ENCODE results near the gene TVP23A. TPM values are rescaled to one million over a fixed set of nuclear protein-coding genes. Genes with fewer than 3 reads are reported as not detected.
"Not testable (repeated sequence)": the region's sequence is repeated elsewhere in the genome, so short reads cannot be mapped to it uniquely, and the experiment has no call there.

The TVP23A gene
- total RNA-seq, 1 experiment from 2014 or later, result not detected

DNA sequence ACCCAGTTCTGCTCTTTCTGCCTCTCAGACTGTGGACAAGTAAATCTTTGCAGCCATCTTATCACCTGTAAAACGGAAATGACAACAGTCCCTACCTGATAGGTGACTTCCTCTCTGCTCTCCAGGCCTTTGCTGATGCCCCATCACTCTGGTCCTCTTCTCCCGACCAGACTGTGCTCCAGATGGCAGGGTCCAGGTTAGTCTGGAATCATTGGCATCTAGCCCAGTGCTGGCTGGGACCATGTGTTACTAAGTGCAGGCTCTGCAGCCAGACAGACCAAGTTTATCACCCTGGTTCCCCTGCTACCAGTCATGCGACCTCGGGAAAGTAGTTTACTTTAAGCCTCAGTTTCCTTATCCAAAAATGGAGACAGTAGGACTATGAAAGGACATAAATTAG is 76.8 kb downstream of the TVP23A start:
- no TSS peak for BruUV-seq (replicated peaks)
- POLR2A ChIA-PET, result no interaction called here
- no peak for DNase-seq (ENCODE audit: unreplicated experiment)
- no peak overlapping the region for H3K27ac Mint-ChIP-seq (ENCODE audit: low read depth, unreplicated experiment)
- peaks cover 7% of the 10 kb centered on the region for H3K36me3 Mint-ChIP-seq (ENCODE audit: insufficient read depth, unreplicated experiment)
- CTCF ChIA-PET, result interaction anchor here (3.3 to 6.1 kb wide), 2 partner anchors 176 to 177 kb away, joined by 31 to 37 read pairs; no protein-coding TSS in a partner anchor
- H3K4me3 Mint-ChIP-seq (ENCODE audit: unreplicated experiment), result no peak overlapping the region
- intact Hi-C loops (cut with micrococcal nuclease), result loop anchor here (5.0 kb wide), 1 partner anchor 135 kb away; the partner anchor contains the start of gene CIITA
- H3K4me1 Mint-ChIP-seq (ENCODE audit: insufficient read depth, unreplicated experiment), result peaks cover 16% of the 10 kb centered on the region
- H3K27me3 Mint-ChIP-seq (ENCODE audit: insufficient read depth, unreplicated experiment), result no peaks in the 10 kb centered on the region
- TF ChIP-seq, protein P1, sequence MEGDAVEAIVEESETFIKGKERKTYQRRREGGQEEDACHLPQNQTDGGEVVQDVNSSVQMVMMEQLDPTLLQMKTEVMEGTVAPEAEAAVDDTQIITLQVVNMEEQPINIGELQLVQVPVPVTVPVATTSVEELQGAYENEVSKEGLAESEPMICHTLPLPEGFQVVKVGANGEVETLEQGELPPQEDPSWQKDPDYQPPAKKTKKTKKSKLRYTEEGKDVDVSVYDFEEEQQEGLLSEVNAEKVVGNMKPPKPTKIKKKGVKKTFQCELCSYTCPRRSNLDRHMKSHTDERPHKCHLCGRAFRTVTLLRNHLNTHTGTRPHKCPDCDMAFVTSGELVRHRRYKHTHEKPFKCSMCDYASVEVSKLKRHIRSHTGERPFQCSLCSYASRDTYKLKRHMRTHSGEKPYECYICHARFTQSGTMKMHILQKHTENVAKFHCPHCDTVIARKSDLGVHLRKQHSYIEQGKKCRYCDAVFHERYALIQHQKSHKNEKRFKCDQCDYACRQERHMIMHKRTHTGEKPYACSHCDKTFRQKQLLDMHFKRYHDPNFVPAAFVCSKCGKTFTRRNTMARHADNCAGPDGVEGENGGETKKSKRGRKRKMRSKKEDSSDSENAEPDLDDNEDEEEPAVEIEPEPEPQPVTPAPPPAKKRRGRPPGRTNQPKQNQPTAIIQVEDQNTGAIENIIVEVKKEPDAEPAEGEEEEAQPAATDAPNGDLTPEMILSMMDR (IDR thresholded peaks at IDR 0.05; ENCODE audit: unreplicated experiment), result no peak
- H3K9me3 Mint-ChIP-seq (ENCODE audit: unreplicated experiment), result no peaks in the 10 kb centered on the region

DNA sequence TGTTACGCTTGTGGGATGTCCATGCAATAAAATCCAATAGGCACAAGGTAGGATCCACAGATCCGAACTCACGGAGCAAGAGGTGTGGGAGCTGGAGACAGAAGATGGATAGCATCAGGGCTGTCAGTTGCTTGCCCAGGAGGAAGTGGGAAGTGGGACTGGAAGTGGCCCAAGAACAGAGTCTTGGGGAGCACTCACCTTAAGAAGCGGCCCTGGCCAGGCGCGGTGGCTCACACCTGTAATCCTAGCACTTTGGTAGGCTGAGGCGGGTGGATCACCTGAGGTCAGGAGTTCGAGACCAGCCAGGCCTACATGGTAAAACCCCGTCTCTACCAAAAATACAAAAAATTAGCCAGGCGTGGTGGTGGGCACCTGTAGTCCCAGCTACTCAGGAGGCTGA is 77.3 kb downstream of the TVP23A start:
- CTCF ChIA-PET, result interaction anchor here (0.6 to 7.3 kb wide), 3 partner anchors 177 to 473 kb away, joined by 3 to 179 read pairs (median 37); no protein-coding TSS in a partner anchor
- POLR2A ChIA-PET; H3K36me3 Mint-ChIP-seq (ENCODE audit: insufficient read depth, unreplicated experiment): not testable (repeated sequence)

DNA sequence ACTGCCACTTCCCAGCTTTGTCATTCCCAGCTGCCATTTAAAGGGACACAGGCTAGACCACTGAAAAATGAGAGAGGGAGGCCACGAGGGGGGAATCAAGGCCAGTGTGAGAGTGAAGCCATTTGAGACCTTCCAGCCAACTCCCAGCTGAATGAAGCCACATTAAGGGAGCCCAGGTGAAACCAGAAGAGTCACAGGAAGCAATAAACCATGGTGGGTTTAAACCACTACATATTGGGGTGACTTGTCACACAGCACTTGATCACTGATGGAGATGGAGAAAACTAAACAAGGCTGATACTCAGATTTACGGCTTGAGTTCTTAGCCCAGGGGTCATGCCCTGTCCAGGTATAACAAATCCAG is 77.8 kb downstream of the TVP23A start:
- Mint-ChIP-seq H3K4me1 (ENCODE audit: insufficient read depth, unreplicated experiment) (peaks cover 16% of the 10 kb centered on the region), H3K27ac (ENCODE audit: low read depth, unreplicated experiment) (no peak overlapping the region), H3K4me3 (ENCODE audit: unreplicated experiment) (no peak overlapping the region), H3K9me3 (ENCODE audit: unreplicated experiment) (no peaks in the 10 kb centered on the region), H3K36me3 (ENCODE audit: insufficient read depth, unreplicated experiment) (peaks cover 7% of the 10 kb centered on the region), H3K27me3 (ENCODE audit: insufficient read depth, unreplicated experiment) (no peaks in the 10 kb centered on the region)
- no TSS peak for BruUV-seq (replicated peaks)
- TF ChIP-seq, protein P1 (IDR thresholded peaks at IDR 0.05; ENCODE audit: unreplicated experiment), result no peak
- intact Hi-C loops (cut with micrococcal nuclease), result loop anchor here (5.0 kb wide), 1 partner anchor 136 kb away; the partner anchor contains the start of gene CIITA
- ChIA-PET POLR2A (no interaction called here), CTCF (interaction anchor here (0.5 to 7.3 kb wide), 5 partner anchors 178 to 1581 kb away, joined by 3 to 179 read pairs (median 3); no protein-coding TSS in a partner anchor)
- no peak for DNase-seq (ENCODE audit: unreplicated experiment)

More for the DNA sequence above, 77.3 kb downstream of the TVP23A start:
- not testable (repeated sequence) for DNase-seq (ENCODE audit: unreplicated experiment); H3K27ac Mint-ChIP-seq (ENCODE audit: low read depth, unreplicated experiment); H3K9me3 Mint-ChIP-seq (ENCODE audit: unreplicated experiment); H3K4me3 Mint-ChIP-seq (ENCODE audit: unreplicated experiment); BruUV-seq (replicated peaks); H3K27me3 Mint-ChIP-seq (ENCODE audit: insufficient read depth, unreplicated experiment)
- peaks cover 16% of the 10 kb centered on the region for H3K4me1 Mint-ChIP-seq (ENCODE audit: insufficient read depth, unreplicated experiment)
- intact Hi-C loops (cut with micrococcal nuclease), result loop anchor here (5.0 kb wide), 1 partner anchor 136 kb away; the partner anchor contains the start of gene CIITA

DNA sequence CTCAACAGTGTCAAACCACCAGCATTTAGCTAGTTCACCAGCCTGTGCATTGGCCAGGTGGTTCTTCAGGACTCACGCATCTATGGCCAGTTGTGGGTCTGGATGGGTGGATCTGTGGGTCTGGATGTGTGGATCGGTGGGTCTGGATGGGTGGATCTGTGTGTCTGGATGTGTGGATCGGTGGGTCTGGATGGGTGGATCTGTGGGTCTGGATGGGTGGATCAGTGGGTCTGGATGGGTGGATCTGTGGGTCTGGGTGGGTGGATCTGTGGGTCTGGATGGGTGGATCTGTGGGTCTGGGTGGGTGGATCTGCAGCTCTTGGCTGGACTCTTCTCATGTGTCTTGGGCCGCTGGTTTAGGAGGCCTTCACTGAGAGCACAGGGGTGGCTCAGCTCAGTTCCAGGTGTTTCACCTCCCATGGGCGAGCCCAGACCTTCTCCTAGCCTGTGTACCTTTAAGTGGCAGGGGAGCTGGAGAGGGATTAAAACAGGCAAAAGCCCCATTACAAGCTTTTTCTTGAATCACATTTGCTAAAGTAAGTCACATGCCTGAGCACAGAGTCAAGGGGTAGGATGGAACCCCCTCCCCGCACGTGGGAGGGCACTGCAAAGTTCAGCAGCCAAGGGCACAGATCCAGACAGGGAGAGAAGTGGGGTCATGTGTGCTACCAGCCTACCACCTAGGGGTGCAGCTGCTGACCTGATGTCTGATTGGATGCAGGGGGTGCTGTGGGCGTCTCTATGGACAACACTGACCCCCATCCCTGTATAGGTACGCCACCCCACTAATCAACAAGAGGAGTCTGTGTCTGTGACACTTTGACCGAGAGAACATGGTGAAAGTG is 78.4 kb downstream of the TVP23A start:
- intact Hi-C loops (cut with micrococcal nuclease), result loop anchor here (5.0 kb wide), 2 partner anchors 137 to 428 kb away; partner anchors contain the start of gene CIITA
- ChIA-PET POLR2A (no interaction called here), CTCF (interaction anchor here (0.5 to 7.3 kb wide), 9 partner anchors 178 to 1580 kb away, joined by 3 to 179 read pairs (median 4); no protein-coding TSS in a partner anchor)
- BruUV-seq (replicated peaks), result no TSS peak
- Mint-ChIP-seq H3K36me3 (ENCODE audit: insufficient read depth, unreplicated experiment) (peaks cover 7% of the 10 kb centered on the region), H3K9me3 (ENCODE audit: unreplicated experiment) (no peaks in the 10 kb centered on the region), H3K27ac (ENCODE audit: low read depth, unreplicated experiment) (no peak overlapping the region), H3K4me3 (ENCODE audit: unreplicated experiment) (no peak overlapping the region), H3K27me3 (ENCODE audit: insufficient read depth, unreplicated experiment) (no peaks in the 10 kb centered on the region), H3K4me1 (ENCODE audit: insufficient read depth, unreplicated experiment) (peaks cover 16% of the 10 kb centered on the region)
- DNase-seq (ENCODE audit: unreplicated experiment), result no peak
- TF ChIP-seq, protein P1 (IDR thresholded peaks at IDR 0.05; ENCODE audit: unreplicated experiment), result no peak
